ENCODE measurements around the gene S100B.

Gene S100B

GRCh38 chr21:46605767-46606426 is 1.0 kb upstream of the S100B start:
- H2AFZ ChIP-seq (ENCODE audit: low read depth), result no peak overlapping the region
- H3K4me3 ChIP-seq (IDR thresholded peaks at IDR 0.05; ENCODE audit: insufficient read depth, low read depth, low read length), result no peak overlapping the region
- TF ChIP-seq, protein P1, sequence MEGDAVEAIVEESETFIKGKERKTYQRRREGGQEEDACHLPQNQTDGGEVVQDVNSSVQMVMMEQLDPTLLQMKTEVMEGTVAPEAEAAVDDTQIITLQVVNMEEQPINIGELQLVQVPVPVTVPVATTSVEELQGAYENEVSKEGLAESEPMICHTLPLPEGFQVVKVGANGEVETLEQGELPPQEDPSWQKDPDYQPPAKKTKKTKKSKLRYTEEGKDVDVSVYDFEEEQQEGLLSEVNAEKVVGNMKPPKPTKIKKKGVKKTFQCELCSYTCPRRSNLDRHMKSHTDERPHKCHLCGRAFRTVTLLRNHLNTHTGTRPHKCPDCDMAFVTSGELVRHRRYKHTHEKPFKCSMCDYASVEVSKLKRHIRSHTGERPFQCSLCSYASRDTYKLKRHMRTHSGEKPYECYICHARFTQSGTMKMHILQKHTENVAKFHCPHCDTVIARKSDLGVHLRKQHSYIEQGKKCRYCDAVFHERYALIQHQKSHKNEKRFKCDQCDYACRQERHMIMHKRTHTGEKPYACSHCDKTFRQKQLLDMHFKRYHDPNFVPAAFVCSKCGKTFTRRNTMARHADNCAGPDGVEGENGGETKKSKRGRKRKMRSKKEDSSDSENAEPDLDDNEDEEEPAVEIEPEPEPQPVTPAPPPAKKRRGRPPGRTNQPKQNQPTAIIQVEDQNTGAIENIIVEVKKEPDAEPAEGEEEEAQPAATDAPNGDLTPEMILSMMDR (conservative IDR thresholded peaks at IDR 0.05; ENCODE audit: low read depth, low read length), result no peak
- no peak overlapping the region for H3K4me2 ChIP-seq
- no peaks in the 10 kb centered on the region for H3K79me2 ChIP-seq (ENCODE audit: insufficient read depth, low read depth)
- no peaks in the 10 kb centered on the region for H3K27me3 ChIP-seq (ENCODE audit: insufficient read depth, low read depth)
- H3K27ac ChIP-seq, result no peak overlapping the region
- no peak overlapping the region for H3K9ac ChIP-seq
- no peaks in the 10 kb centered on the region for H3K4me1 ChIP-seq (ENCODE audit: low read depth, poor library complexity, severe bottlenecking)
- H3K36me3 ChIP-seq (ENCODE audit: insufficient read depth), result no peaks in the 10 kb centered on the region
- no peaks in the 10 kb centered on the region for H4K20me1 ChIP-seq (ENCODE audit: insufficient read depth)

DNA sequence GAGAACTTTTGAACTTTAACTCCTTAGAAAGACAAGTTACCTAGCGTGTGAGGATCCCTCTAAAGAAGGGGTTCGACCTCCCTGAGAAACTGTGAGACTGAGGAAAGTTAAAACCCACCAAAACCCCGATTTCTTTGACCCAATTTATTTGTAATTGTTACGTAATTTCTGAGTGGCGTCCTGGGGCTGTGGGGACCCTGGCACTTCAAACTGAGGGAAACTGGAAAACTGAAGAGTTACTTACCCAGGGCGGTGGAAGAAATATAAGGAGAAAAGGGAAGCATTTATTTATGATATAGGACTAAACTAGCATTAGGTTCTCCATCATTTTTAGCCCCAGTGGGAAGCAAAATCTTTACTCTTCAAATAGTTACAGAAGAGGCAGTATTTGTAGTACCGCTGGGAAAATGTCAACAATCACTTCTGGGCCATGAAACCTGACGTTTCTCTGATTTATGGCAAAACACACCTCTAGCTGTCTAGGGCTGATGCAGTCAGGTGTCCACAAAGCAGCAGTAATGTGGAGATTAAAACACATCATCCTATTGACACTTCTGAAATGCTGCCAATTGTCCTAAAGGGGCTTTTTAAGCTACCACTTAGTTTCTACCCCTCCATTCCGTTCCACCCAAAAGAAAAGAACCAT is 430 bp downstream of the S100B start:
- Histone ChIP-seq H3K36me3 (ENCODE audit: insufficient read depth) (no peaks in the 10 kb centered on the region), H3K4me3 (IDR thresholded peaks at IDR 0.05; ENCODE audit: insufficient read depth, low read depth, low read length) (no peak overlapping the region), H2AFZ (ENCODE audit: low read depth) (no peak overlapping the region), H3K27ac (no peak overlapping the region), H3K27me3 (ENCODE audit: insufficient read depth, low read depth) (no peaks in the 10 kb centered on the region), H3K9ac (no peak overlapping the region), H3K4me2 (no peak overlapping the region), H3K4me1 (ENCODE audit: low read depth, poor library complexity, severe bottlenecking) (no peaks in the 10 kb centered on the region), H3K79me2 (ENCODE audit: insufficient read depth, low read depth) (no peaks in the 10 kb centered on the region), H4K20me1 (ENCODE audit: insufficient read depth) (no peaks in the 10 kb centered on the region)
- TF ChIP-seq, protein P1 (conservative IDR thresholded peaks at IDR 0.05; ENCODE audit: low read depth, low read length), result no peak

DNA sequence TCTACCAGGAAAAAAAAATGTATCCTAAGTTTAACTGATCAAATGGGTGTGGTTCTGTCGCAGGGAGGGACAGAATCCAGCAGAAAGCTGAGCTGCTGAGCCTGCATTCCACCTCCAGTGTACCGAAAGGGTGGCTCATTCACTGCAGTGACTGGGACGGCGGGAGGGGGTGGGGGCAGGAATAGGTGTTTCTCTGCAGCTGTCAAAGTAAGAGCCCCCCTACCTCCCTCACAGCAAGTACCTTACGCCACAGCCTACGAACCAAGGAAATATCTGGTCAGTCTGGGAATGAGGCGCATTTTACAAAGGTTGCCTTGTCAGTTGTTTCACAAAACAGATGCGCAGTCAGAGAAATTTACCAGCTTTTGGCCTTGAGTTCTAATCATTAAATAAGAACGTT is 1.7 kb downstream of the S100B start:
- no peak overlapping the region for H3K27ac ChIP-seq
- no peaks in the 10 kb centered on the region for H3K79me2 ChIP-seq (ENCODE audit: insufficient read depth, low read depth)
- H2AFZ ChIP-seq (ENCODE audit: low read depth), result no peak overlapping the region
- no peaks in the 10 kb centered on the region for H3K36me3 ChIP-seq (ENCODE audit: insufficient read depth)
- H3K4me3 ChIP-seq (IDR thresholded peaks at IDR 0.05; ENCODE audit: insufficient read depth, low read depth, low read length), result no peak overlapping the region
- H3K4me2 ChIP-seq, result no peak overlapping the region
- no peak overlapping the region for H3K9ac ChIP-seq
- no peaks in the 10 kb centered on the region for H3K27me3 ChIP-seq (ENCODE audit: insufficient read depth, low read depth)
- H4K20me1 ChIP-seq (ENCODE audit: insufficient read depth), result no peaks in the 10 kb centered on the region
- TF ChIP-seq, protein P1 (conservative IDR thresholded peaks at IDR 0.05; ENCODE audit: low read depth, low read length), result no peak
- no peaks in the 10 kb centered on the region for H3K4me1 ChIP-seq (ENCODE audit: low read depth, poor library complexity, severe bottlenecking)

DNA sequence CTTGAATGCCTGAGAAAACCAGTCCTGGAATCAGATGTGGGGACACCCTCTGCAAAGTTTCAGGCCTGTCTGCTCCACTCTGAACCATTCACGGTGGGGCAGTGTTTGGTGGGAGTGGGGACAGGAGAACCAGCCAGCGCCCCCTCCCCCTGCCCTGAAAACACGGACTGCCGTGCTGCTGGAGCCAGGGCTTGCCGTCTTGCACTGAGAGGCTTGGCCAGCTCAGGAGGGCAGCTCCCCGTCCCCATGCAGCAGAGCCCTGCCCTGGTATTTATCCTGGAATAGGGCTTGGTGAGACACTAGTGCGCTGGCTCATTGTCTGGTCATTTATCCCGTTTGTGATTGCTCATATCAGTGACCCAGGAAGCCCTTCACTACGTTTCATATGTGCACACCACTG is 3.9 kb downstream of the S100B start:
- H4K20me1 ChIP-seq (ENCODE audit: insufficient read depth), result no peaks in the 10 kb centered on the region
- H3K4me1 ChIP-seq (ENCODE audit: low read depth, poor library complexity, severe bottlenecking), result no peaks in the 10 kb centered on the region
- no peak overlapping the region for H3K9ac ChIP-seq
- no peak overlapping the region for H2AFZ ChIP-seq (ENCODE audit: low read depth)
- H3K4me3 ChIP-seq (IDR thresholded peaks at IDR 0.05; ENCODE audit: insufficient read depth, low read depth, low read length), result no peak overlapping the region
- no peaks in the 10 kb centered on the region for H3K27me3 ChIP-seq (ENCODE audit: insufficient read depth, low read depth)
- H3K36me3 ChIP-seq (ENCODE audit: insufficient read depth), result no peaks in the 10 kb centered on the region
- TF ChIP-seq, protein P1 (conservative IDR thresholded peaks at IDR 0.05; ENCODE audit: low read depth, low read length), result no peak
- H3K79me2 ChIP-seq (ENCODE audit: insufficient read depth, low read depth), result no peaks in the 10 kb centered on the region
- no peak overlapping the region for H3K27ac ChIP-seq
- no peak overlapping the region for H3K4me2 ChIP-seq
